ENCODE results near the gene HELZ2. TPM values are rescaled to one million over a fixed set of nuclear protein-coding genes. Genes with fewer than 3 reads are reported as not detected.
"Not testable (repeated sequence)": the region's sequence is repeated elsewhere in the genome, so short reads cannot be mapped to it uniquely, and the experiment has no call there.

HELZ2 gene
- total RNA-seq, 1 donor from 2014 or later = 12.1 TPM

DNA sequence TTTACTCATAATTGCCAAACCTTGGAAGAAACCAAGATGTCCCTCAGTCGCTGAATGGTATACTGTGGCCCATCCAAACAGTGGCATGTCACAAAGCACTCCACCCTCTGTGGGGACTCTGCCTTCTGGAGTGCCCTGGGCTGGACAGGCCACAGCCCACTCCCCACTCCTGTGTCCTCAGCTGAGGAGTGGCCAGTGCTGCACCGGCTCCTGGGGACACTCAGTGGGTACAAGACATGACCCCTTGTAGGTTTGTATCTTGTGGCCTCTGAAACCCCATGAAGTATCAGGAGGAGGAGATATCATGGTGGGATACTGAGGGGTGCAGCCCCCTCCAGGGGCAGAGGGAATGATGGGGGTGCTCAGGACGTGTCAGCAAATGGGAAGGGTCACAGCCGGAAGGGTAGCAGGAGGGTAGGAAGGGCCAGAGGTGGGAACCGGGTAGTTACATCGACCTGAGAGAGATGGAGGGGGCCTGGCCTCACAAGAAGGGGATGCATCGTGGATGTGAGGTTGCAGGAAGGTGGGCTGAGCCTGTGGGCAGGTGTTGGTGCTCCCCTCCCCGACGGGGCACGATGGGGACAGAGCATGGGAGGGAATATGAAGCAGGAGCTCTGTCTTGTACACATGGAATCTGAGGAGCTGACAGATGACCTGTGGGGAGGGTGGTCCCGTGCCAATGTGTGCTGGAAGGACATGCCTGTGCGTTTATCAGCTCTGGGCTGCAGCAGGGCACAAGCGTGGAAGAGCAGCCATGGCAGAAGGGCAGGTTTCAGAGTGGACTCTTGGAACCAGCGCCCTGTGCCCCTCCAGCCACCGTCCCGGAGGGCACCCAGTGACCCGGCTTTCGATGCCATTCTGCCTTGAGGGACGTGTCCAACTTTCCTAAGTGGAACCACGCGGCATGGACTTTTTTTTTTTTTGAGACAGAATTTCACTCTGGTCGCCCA lies 11.9 kb upstream of the HELZ2 start:
- intact Hi-C loops (cut with DNase I) = no loop called here
- no peak for DNase-seq (ENCODE audit: low spot score)

GRCh38 chr20:63582382-63583063 lies 8.5 kb upstream of the HELZ2 start:
- no peak for DNase-seq (ENCODE audit: low spot score)
- intact Hi-C loops (cut with DNase I) = no loop called here

GRCh38 chr20:63580796-63581461 lies 6.9 kb upstream of the HELZ2 start:
- intact Hi-C loops (cut with DNase I) = no loop called here
- no peak for DNase-seq (ENCODE audit: low spot score)

GRCh38 chr20:63579017-63579694 lies 5.1 kb upstream of the HELZ2 start:
- intact Hi-C loops (cut with DNase I) = no loop called here

DNA sequence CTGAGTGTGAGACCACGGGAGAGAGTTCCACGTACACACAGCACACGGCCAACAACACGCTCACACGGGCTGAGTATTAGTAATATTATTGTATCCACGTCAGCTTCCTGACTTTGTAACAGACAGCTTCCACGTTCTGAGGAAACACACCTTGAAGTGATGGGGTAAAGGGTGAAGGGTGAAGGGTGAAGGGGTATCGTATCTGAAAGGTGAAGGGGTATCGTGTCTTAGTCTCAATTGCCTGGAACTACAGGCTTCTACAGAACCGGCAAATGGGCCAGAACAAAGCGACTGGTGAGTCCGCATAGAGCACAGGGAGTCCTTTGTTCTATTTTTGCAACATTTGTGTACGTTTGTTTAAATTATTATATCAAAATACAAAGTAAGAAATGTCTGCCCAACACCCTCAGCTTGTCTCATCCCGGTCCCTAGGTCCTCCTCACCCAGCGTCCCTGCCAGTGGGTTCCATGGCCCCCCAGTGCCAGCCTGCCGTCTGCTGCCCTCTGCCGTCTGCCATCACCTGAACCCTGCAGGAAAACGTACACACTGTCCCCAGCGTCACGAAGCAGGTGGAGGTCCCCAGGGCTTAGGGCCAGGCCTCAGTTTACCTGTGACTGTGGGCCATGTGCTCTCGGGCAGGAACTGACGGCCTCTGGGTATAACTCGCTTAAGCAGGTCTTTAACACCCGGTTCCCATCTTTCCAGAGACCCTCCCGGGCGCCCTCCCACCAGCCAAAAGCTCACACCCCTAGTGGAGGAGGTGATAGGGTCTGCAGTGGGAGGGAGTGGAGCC lies 4.4 kb upstream of the HELZ2 start:
- no peak for DNase-seq (ENCODE audit: low spot score)
- intact Hi-C loops (cut with DNase I) = no loop called here

More at GRCh38 chr20:63579017-63579694, 5.1 kb upstream of the HELZ2 start:
- DNase-seq (ENCODE audit: low spot score) = no peak

DNA sequence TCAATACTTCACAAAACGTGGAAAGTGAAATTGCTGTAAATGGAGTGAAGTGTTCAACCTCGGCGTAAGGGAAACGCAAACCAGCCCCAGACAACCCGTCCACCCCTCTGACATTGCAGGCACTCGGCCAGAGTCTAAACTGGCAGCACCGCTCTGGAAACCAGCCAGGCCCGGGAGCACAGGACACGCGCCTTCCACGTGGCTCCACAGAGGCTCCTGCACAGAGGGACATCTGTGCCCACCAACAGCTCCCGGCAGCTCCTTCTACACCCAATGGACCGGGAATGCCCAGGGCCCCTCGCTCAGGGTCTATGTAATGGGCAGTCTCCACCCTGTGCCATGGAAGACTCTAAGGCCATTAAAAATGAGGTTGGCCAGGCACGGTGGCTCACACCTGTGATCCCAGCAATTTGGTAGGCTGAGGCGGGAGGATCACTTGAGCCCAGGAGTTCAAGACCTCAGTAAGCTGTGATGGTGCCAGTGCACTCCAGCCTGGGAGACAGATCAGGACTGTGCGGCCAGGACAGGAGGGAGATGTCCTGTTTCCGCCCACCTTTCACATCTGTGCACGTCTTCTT lies 3.4 kb upstream of the HELZ2 start:
- intact Hi-C loops (cut with DNase I) = no loop called here
- no peak for DNase-seq (ENCODE audit: low spot score)

DNA sequence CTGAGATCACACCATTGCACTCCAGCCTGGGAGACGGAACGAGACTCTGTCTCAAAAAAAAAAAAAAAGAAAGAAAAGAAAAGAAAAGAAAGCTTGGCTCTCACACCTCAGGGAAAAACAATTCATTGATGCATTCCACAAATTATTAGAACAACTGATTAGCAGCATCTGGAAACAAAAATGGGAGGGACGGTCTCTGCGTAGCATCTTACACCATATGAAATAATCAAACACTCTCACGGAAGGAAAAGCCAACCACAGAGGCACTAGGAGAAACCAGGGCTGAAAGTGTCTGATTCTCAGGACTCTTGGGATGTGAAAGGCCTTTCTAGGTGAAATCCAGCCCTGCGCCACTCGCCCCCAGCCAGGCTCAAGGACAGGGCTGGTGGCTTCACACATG lies 2.3 kb upstream of the HELZ2 start:
- DNase-seq (ENCODE audit: low spot score) = no peak
- intact Hi-C loops (cut with DNase I) = no loop called here

GRCh38 chr20:63574829-63575743 lies 1.0 kb upstream of the HELZ2 start:
- intact Hi-C loops (cut with DNase I) = no loop called here
- no peak for DNase-seq (ENCODE audit: low spot score)

DNA sequence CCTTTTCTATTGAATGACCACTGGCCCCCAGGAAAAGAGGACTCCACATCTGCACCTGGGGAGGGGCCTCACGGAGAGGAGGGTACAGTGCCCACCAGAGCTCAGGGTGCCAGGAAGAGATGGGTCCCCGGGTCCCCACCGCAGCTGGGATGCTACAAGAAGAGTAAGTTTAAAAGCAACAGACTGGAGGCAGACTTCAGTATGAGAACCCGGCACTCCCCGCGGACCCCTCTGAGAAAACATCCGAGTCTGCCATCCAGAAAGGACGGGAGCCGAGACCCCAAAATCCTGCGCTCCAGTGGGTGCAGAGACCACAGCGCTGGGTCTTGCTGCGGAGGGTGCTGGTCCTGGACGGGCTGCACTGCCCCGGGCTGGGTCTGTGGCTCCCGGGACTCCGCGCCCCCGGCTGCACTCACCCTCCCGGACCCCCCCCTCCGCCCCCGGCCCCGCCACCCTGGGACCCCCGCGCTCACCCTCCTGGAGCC lies 350 bp downstream of the HELZ2 start:
- intact Hi-C loops (cut with DNase I) = no loop called here
- DNase-seq (ENCODE audit: low spot score) = no peak

GRCh38 chr20:63572788-63573646 lies 1.0 kb downstream of the HELZ2 start:
- no peak for DNase-seq (ENCODE audit: low spot score)
- intact Hi-C loops (cut with DNase I) = no loop called here

GRCh38 chr20:63572071-63572787 lies 1.8 kb downstream of the HELZ2 start:
- intact Hi-C loops (cut with DNase I) = no loop called here
- no peak for DNase-seq (ENCODE audit: low spot score)

GRCh38 chr20:63571087-63571478 lies 3.0 kb downstream of the HELZ2 start:
- intact Hi-C loops (cut with DNase I); DNase-seq (ENCODE audit: low spot score): not testable (repeated sequence)

DNA sequence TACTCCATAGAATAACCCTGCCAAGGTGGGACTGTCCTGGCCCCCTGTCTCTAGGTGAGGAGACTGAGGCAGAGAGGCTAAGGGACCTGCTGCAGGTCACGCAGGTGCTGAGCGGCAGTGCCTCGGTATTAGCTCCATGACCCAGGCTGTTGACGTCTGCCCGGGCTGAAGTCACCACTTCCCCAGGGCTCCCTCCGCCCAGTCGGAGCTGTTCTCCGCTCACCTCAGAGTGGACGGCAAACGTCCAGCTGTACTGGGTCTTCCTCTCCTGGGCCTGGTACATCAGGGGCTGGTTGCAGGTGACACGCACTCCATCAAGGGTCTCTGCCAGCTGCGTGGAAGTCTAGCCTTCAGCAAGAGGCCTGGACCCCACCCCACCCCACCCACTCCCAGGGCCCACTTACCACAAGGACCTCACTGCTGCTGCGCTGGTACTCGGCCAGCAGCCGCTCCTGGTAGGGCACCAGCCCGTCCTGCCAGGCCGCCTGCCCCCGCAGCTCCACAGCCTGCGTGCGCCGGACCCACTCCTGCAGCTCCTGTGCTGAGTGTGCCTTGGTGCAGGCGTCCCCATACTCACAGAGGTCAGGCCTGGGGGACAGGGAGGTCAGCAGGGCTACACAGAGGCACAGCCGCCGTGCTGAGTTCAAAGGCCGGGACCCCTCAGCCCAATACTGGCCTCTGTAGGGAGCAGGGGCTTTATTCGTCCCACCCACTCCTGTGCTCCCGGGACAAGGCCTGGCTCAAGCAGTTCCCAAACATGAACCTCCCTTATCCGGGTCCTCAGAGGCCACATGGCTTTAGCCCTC lies 3.6 kb downstream of the HELZ2 start:
- intact Hi-C loops (cut with DNase I) = no loop called here
- DNase-seq (ENCODE audit: low spot score) = no peak

- intact Hi-C loops (cut with DNase I) = no loop called here
Observed at GRCh38 chr20:63568986-63569949, 4.8 kb downstream of the HELZ2 start.

More at GRCh38 chr20:63568986-63569949, 4.8 kb downstream of the HELZ2 start:
- no peak for DNase-seq (ENCODE audit: low spot score)
